ENCODE results near the gene RUNDC3A.

- TF ChIP-seq CTCF (IDR thresholded peaks at IDR 0.05) (no peak), POLR2A (IDR thresholded peaks at IDR 0.05) (no peak)
Measured at GRCh38 chr17:44307387-44308186, 814 bp upstream of the RUNDC3A start.

Measured in ovary (tissue), 3 donors.